Caco-2 (cell line): ENCODE results near the gene OOEP. TPM values are rescaled to one million over a fixed set of nuclear protein-coding genes. Genes with fewer than 3 reads are reported as not detected.

Experiments used
- BruUV-seq: library from RNA; stranded (reverse); fragments of 400-500 nt; replicated peaks from 2 replicates; lab custom pipeline; 2021; lab: Mats Ljungman, UMichigan
- CTCF ChIA-PET: fragments of 300-600 bp; sonication (Branson Sonifier 250); formaldehyde crosslinking; loops from one replicate; lab custom pipeline; 2022; ENCODE audit warnings: antibody characterized with exemption; lab: Charles Lee
- POLR2A ChIA-PET: fragments of 300-600 bp; sonication (Branson Sonifier 250); formaldehyde crosslinking; loops from one replicate; lab custom pipeline; 2022; ENCODE audit warnings: antibody characterized with exemption; lab: Charles Lee
- DNase-seq, 2 experiments: peaks; one replicate each; pipeline versions ENCODE4 v3.0.0 to v3.0.0-alpha.2; 2020 to 2022
- H3K27me3 ChIP-seq: replicated peaks from 2 replicates; pipeline ENCODE4 v1.6.0; 2011; ENCODE audit warnings: low read length; ENCODE audit not compliant: control insufficient read depth, insufficient read depth
- H3K36me3 ChIP-seq: 2 replicates; pipeline ENCODE4 v1.5.1; 2011; ENCODE audit warnings: low read length; ENCODE audit not compliant: control insufficient read depth, insufficient read depth
- H3K4me1 ChIP-seq: fragments of 250-450 bp; sonication (Bioruptor Pico); 2 replicates; pipeline ENCODE4 v1.5.1; 2020; ENCODE audit warnings: mild to moderate bottlenecking
- H3K4me3 ChIP-seq: 2 replicates; pipeline ENCODE4 v1.5.1; 2011; ENCODE audit warnings: low read depth, mild to moderate bottlenecking, control low read depth, low read length
- H3K9me3 ChIP-seq: fragments of 250-450 bp; sonication (Bioruptor Pico); 2 replicates; pipeline ENCODE4 v1.5.1; 2020; ENCODE audit warnings: mild to moderate bottlenecking, moderate library complexity
- H3K27ac Mint-ChIP-seq: one replicate; pipeline ENCODE4 v1.8.0; 2022; ENCODE audit warnings: mixed read lengths; ENCODE audit not compliant: unreplicated experiment
- H3K27me3 Mint-ChIP-seq: one replicate; pipeline ENCODE4 v1.8.0; 2022; ENCODE audit warnings: mixed read lengths; ENCODE audit not compliant: insufficient read depth, unreplicated experiment
- H3K36me3 Mint-ChIP-seq: one replicate; pipeline ENCODE4 v1.8.0; 2022; ENCODE audit warnings: mild to moderate bottlenecking, mixed read lengths; ENCODE audit not compliant: insufficient read depth, unreplicated experiment
- H3K4me1 Mint-ChIP-seq: one replicate; pipeline ENCODE4 v1.8.0; 2022; ENCODE audit warnings: low read depth, mixed read lengths; ENCODE audit not compliant: unreplicated experiment
- H3K4me3 Mint-ChIP-seq: one replicate; pipeline ENCODE4 v1.8.0; 2022; ENCODE audit warnings: mild to moderate bottlenecking, moderate library complexity, mixed read lengths; ENCODE audit not compliant: unreplicated experiment
- H3K9me3 Mint-ChIP-seq: one replicate; pipeline ENCODE4 v1.8.0; 2022; ENCODE audit warnings: mixed read lengths; ENCODE audit not compliant: unreplicated experiment
- intact Hi-C: fragments of 100-400 bp; cut with micrococcal nuclease; formaldehyde crosslinking; loops from one replicate; pipeline ENCODE4 v1.10.0; 2022; ENCODE audit not compliant: unreplicated experiment
- total RNA-seq: library from RNA; stranded (reverse); gene quantifications from 2 replicates; pipeline ENCODE4 v1.2.3, GENCODE V29; 2022
- TF ChIP-seq, protein P1 (sequence below), 2 experiments: fragments of 200-600 bp in 1 of 2; IDR thresholded peaks; 1 replicate in 1 of 2; 2 replicates in 1 of 2; pipeline versions ENCODE4 v1.5.1 to v1.8.0; 2011 to 2022; ENCODE audit warnings: antibody characterized with exemption in 1 of 2, control low read depth in 1 of 2, inconsistent platforms in 1 of 2, low read depth in 1 of 2, low read length in 1 of 2, mild to moderate bottlenecking in 1 of 2, moderate library complexity in 1 of 2; ENCODE audit not compliant: insufficient read depth in 1 of 2, severe bottlenecking in 1 of 2, unreplicated experiment in 1 of 2

Gene OOEP
- total RNA-seq, 1 experiment from 2014 or later, result not detected

DNA sequence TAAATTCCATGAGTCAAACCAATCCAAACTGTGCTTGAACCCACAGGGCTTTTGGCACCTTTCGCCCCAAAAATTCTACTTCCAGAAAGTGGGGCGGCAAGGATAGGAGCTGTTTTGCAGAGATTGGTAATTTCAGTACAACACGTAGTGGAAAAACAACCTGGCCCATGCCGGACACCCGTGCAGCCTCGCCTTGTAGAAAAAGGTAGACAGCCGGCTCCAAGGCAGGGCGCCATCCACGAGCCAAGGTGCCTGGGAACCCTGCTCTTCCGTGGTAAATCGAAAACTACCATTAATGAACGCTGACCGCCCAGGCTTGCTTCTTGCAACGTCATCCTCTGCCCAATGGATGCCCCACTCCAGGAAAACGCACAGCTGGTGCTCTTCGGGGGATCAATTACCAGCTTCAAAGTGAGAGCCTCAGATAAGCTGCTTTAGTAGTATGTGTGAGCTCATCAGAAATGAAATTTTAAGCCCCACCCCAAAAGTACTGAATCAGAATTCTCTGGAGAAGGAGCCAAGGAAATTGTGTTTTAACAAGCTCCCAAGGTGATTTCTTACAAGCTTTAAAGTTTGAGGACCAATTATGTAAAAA lies 1.8 kb downstream of the OOEP start:
- no peaks in the 10 kb centered on the region for H3K9me3 Mint-ChIP-seq
- H3K4me3 Mint-ChIP-seq, result no peak overlapping the region
- H3K36me3 ChIP-seq, result no peaks in the 10 kb centered on the region
- no peaks in the 10 kb centered on the region for H3K9me3 ChIP-seq
- no peak for DNase-seq
- H3K4me1 Mint-ChIP-seq, result no peaks in the 10 kb centered on the region
- no peaks in the 10 kb centered on the region for H3K27me3 Mint-ChIP-seq
- no peak overlapping the region for H3K27ac Mint-ChIP-seq
- TF ChIP-seq, protein P1, sequence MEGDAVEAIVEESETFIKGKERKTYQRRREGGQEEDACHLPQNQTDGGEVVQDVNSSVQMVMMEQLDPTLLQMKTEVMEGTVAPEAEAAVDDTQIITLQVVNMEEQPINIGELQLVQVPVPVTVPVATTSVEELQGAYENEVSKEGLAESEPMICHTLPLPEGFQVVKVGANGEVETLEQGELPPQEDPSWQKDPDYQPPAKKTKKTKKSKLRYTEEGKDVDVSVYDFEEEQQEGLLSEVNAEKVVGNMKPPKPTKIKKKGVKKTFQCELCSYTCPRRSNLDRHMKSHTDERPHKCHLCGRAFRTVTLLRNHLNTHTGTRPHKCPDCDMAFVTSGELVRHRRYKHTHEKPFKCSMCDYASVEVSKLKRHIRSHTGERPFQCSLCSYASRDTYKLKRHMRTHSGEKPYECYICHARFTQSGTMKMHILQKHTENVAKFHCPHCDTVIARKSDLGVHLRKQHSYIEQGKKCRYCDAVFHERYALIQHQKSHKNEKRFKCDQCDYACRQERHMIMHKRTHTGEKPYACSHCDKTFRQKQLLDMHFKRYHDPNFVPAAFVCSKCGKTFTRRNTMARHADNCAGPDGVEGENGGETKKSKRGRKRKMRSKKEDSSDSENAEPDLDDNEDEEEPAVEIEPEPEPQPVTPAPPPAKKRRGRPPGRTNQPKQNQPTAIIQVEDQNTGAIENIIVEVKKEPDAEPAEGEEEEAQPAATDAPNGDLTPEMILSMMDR (IDR thresholded peaks at IDR 0.05; ENCODE audit: insufficient read depth in 1 of 2, low read depth in 1 of 2, low read length in 1 of 2, severe bottlenecking in 1 of 2, unreplicated experiment in 1 of 2), result no peak
- CTCF ChIA-PET, result no interaction called here
- BruUV-seq, result no TSS peak
- H3K4me3 ChIP-seq, result no peak overlapping the region
- no peaks in the 10 kb centered on the region for H3K4me1 ChIP-seq
- POLR2A ChIA-PET, result no interaction called here
- no peaks in the 10 kb centered on the region for H3K36me3 Mint-ChIP-seq
- H3K27me3 ChIP-seq, result no peaks in the 10 kb centered on the region
- intact Hi-C loops, result no loop called here

DNA sequence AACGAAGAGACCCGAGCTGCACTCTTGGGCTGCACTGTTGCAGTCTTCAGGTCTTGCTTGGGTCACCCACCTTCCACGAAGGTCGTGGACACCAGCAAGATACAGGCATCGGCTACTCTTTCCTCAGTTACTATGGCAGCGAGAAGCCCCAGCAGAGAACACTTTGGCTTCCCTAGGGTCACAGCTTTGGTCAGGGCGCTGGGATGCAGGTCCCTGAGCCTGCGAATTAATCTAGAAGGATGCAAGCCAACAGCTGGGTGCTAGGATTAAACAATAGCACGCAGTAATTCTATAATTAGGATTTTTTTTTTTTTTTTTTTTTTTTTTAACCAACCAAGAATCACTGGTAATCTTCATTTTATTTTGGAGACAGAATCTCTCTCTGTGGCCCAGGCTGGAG lies 5.1 kb downstream of the OOEP start:
- Histone ChIP-seq H3K4me1 (no peaks in the 10 kb centered on the region), H3K4me3 (no peak overlapping the region), H3K36me3 (no peaks in the 10 kb centered on the region), H3K27me3 (no peaks in the 10 kb centered on the region), H3K9me3 (no peaks in the 10 kb centered on the region)
- no peak for DNase-seq
- POLR2A ChIA-PET, result no interaction called here
- Mint-ChIP-seq H3K4me1 (no peaks in the 10 kb centered on the region), H3K27ac (no peak overlapping the region), H3K4me3 (no peak overlapping the region), H3K27me3 (no peaks in the 10 kb centered on the region), H3K9me3 (no peaks in the 10 kb centered on the region), H3K36me3 (no peaks in the 10 kb centered on the region)
- BruUV-seq, result no TSS peak
- intact Hi-C loops, result no loop called here
- CTCF ChIA-PET, result no interaction called here
- TF ChIP-seq, protein P1 (IDR thresholded peaks at IDR 0.05; ENCODE audit: insufficient read depth in 1 of 2, low read depth in 1 of 2, low read length in 1 of 2, severe bottlenecking in 1 of 2, unreplicated experiment in 1 of 2), result no peak

DNA sequence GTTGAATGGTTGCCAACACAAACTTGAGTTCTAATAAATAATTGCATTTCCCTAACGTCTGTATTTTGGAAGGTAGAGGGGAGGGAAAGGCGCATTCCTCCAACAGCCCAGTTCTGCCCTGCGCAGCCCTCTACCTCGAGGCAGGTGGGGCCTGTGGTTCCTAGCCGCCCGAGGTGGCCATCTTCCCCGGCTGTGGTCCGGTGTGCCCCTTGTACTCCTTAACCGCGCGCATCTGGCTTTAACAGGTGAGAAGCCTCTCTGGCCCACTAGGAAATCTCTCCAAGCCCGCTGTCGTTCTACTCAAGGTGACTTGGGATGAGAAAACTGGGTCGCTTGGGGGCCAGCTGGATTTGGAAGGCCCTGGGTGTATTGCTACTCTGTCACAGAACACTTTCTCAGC lies 5.6 kb downstream of the OOEP start:
- no peaks in the 10 kb centered on the region for H3K36me3 ChIP-seq
- CTCF ChIA-PET, result no interaction called here

More for the DNA sequence above, 5.6 kb downstream of the OOEP start:
- POLR2A ChIA-PET, result no interaction called here
- no peaks in the 10 kb centered on the region for H3K9me3 Mint-ChIP-seq
- H3K4me3 ChIP-seq, result no peak overlapping the region
- H3K4me3 Mint-ChIP-seq, result no peak overlapping the region
- no peak overlapping the region for H3K27ac Mint-ChIP-seq
- H3K27me3 ChIP-seq, result no peaks in the 10 kb centered on the region
- no peaks in the 10 kb centered on the region for H3K4me1 ChIP-seq
- no peak for DNase-seq
- H3K4me1 Mint-ChIP-seq, result no peaks in the 10 kb centered on the region
- H3K9me3 ChIP-seq, result no peaks in the 10 kb centered on the region
- no TSS peak for BruUV-seq
- TF ChIP-seq, protein P1 (IDR thresholded peaks at IDR 0.05; ENCODE audit: insufficient read depth in 1 of 2, low read depth in 1 of 2, low read length in 1 of 2, severe bottlenecking in 1 of 2, unreplicated experiment in 1 of 2), result no peak
- H3K27me3 Mint-ChIP-seq, result no peaks in the 10 kb centered on the region
- intact Hi-C loops, result no loop called here
- no peaks in the 10 kb centered on the region for H3K36me3 Mint-ChIP-seq
